Mammary epithelial cell (primary cell): ENCODE measurements around the gene ZAP70.

ENCODE experiments used
- CTCF ChIP-seq, 2 donors: IDR thresholded peaks in 1 of 2; conservative IDR thresholded peaks in 1 of 2; 2 replicates each; pipeline ENCODE4 v1.5.1; 2011 to 2012; ENCODE audit warnings: inconsistent platforms in 2 of 2, low read length in 2 of 2, mild to moderate bottlenecking in 2 of 2, control low read depth in 1 of 2, low read depth in 1 of 2; ENCODE audit not compliant: insufficient read depth in 1 of 2; ENCODE audit errors: extremely low read depth in 1 of 2
- EZH2 ChIP-seq: IDR thresholded peaks from 2 replicates; pipeline ENCODE4 v1.6.1; 2012; ENCODE audit warnings: low read length, inconsistent platforms, borderline replicate concordance

- TF ChIP-seq CTCF (conservative IDR thresholded peaks at IDR 0.05 in 1 of 2, IDR thresholded peaks at IDR 0.05 in 1 of 2; ENCODE audit: extremely low read depth in 1 of 2, insufficient read depth in 1 of 2, low read depth in 1 of 2, low read length in 2 of 2): no peak
- no peak for TF ChIP-seq EZH2
Measured at GRCh38 chr2:97775074-97775473, 61.7 kb downstream of the ZAP70 start.
